GM23338 (cell line): ENCODE results near the gene OLFML2A. TPM values are rescaled to one million over a fixed set of nuclear protein-coding genes. Genes with fewer than 3 reads are reported as not detected.
"Not testable (repeated sequence)": the region's sequence is repeated elsewhere in the genome, so short reads cannot be mapped to it uniquely, and the experiment has no call there.

Experiments used
- ATAC-seq: fragments of 200-7000 bp; cut with Tn5 transposase; 3 replicates; pipeline ENCODE4 v1.9.1; 2020
- DNase-seq: peaks from one replicate; pipeline ENCODE4 v3.0.0-alpha.2; 2015; ENCODE audit warnings: low spot score
- H2AFZ ChIP-seq: fragments of 200-600 bp; sonication (generic); 2 replicates; pipeline ENCODE4 v1.8.0; 2016; ENCODE audit warnings: antibody characterized with exemption, mild to moderate bottlenecking, moderate library complexity
- H3F3A ChIP-seq: fragments of 200-600 bp; sonication (generic); replicated peaks from 2 replicates; pipeline ENCODE4 v1.8.0; 2017; ENCODE audit warnings: antibody characterized with exemption, mixed run types, low read depth
- H3K27ac ChIP-seq: fragments of 200-600 bp; sonication (generic); 2 replicates; pipeline ENCODE4 v1.6.1; 2016; ENCODE audit warnings: low read depth
- H3K27me3 ChIP-seq: fragments of 200-600 bp; sonication (generic); 2 replicates; pipeline ENCODE4 v1.8.0; 2016; ENCODE audit warnings: mild to moderate bottlenecking, mixed run types, moderate library complexity; ENCODE audit not compliant: insufficient read depth
- H3K36me3 ChIP-seq: fragments of 200-600 bp; sonication (generic); 2 replicates; pipeline ENCODE4 v1.8.0; 2016; ENCODE audit warnings: mild to moderate bottlenecking; ENCODE audit not compliant: insufficient read depth
- H3K4me1 ChIP-seq: fragments of 200-600 bp; sonication (generic); 2 replicates; pipeline ENCODE4 v1.8.0; 2016; ENCODE audit warnings: mild to moderate bottlenecking, moderate library complexity; ENCODE audit not compliant: insufficient read depth
- H3K4me2 ChIP-seq: fragments of 200-600 bp; sonication (generic); 2 replicates; pipeline ENCODE4 v1.7.1; 2017; ENCODE audit warnings: mixed run types
- H3K4me3 ChIP-seq: fragments of 200-600 bp; sonication (generic); 2 replicates; pipeline ENCODE4 v1.6.1; 2016; ENCODE audit warnings: mixed run types
- H3K79me2 ChIP-seq: fragments of 200-600 bp; sonication (generic); replicated peaks from 2 replicates; pipeline ENCODE4 v1.8.0; 2017; ENCODE audit warnings: mild to moderate bottlenecking; ENCODE audit not compliant: insufficient read depth
- H3K9me2 ChIP-seq: fragments of 200-600 bp; sonication (generic); 2 replicates; pipeline ENCODE4 v1.8.0; 2017; ENCODE audit not compliant: insufficient read depth
- H4K20me1 ChIP-seq: fragments of 200-600 bp; sonication (generic); replicated peaks from 2 replicates; pipeline ENCODE4 v1.8.0; 2017; ENCODE audit warnings: mild to moderate bottlenecking; ENCODE audit not compliant: insufficient read depth
- H3K27ac Mint-ChIP-seq: 2 replicates; pipeline ENCODE4 v1.8.0; 2020; ENCODE audit warnings: inconsistent platforms, mild to moderate bottlenecking, moderate library complexity, mixed read lengths
- H3K27me3 Mint-ChIP-seq: 3 replicates; pipeline ENCODE4 v1.8.0; 2022; ENCODE audit warnings: low read depth, mild to moderate bottlenecking, moderate library complexity, mixed read lengths, inconsistent platforms; ENCODE audit not compliant: insufficient read depth, poor library complexity
- H3K36me3 Mint-ChIP-seq: 3 replicates; pipeline ENCODE4 v1.8.0; 2021; ENCODE audit warnings: low read depth, mild to moderate bottlenecking, inconsistent platforms, moderate library complexity, mixed read lengths
- H3K4me1 Mint-ChIP-seq: 3 replicates; pipeline ENCODE4 v1.8.0; 2020; ENCODE audit warnings: mild to moderate bottlenecking, inconsistent platforms, mixed read lengths
- H3K4me3 Mint-ChIP-seq: 3 replicates; pipeline ENCODE4 v1.8.0; 2021; ENCODE audit warnings: moderate library complexity, mild to moderate bottlenecking, inconsistent platforms, mixed read lengths
- H3K9me3 Mint-ChIP-seq: 3 replicates; pipeline ENCODE4 v1.8.0; 2020; ENCODE audit warnings: moderate library complexity, mild to moderate bottlenecking, inconsistent platforms, mixed read lengths
- CREB1 ChIP-seq: fragments of 250-450 bp; sonication (Bioruptor Pico); IDR thresholded peaks from 2 replicates; pipeline ENCODE4 v1.5.0; 2020; ENCODE audit warnings: low read depth, mild to moderate bottlenecking, moderate library complexity
- EZH2phosphoT487 ChIP-seq: fragments of 200-600 bp; sonication (generic); IDR thresholded peaks from one replicate; pipeline ENCODE4 v1.8.1; 2018; ENCODE audit warnings: antibody characterized with exemption; ENCODE audit not compliant: unreplicated experiment
- NANOG ChIP-seq: IDR thresholded peaks from 2 replicates; pipeline ENCODE4 v1.6.1; 2016; ENCODE audit warnings: antibody characterized with exemption, borderline replicate concordance
- POLR2AphosphoS5 ChIP-seq: IDR thresholded peaks from 2 replicates; pipeline ENCODE4 v1.6.1; 2016; ENCODE audit warnings: antibody characterized with exemption, low read depth
- ZNF114 ChIP-seq: fragments of 250-450 bp; sonication (Bioruptor Pico); IDR thresholded peaks from 2 replicates; pipeline ENCODE4 v1.5.0; 2020; ENCODE audit warnings: mild to moderate bottlenecking, moderate library complexity
- ZNF331 ChIP-seq: fragments of 250-450 bp; sonication (Bioruptor Pico); IDR thresholded peaks from 2 replicates; pipeline ENCODE4 v1.5.0; 2020; ENCODE audit warnings: low read depth, mild to moderate bottlenecking, moderate library complexity
- polyA plus RNA-seq: library from polyadenylated mRNA; unstranded; fragments of >200 nt; fragmentation: Nextera tagmentation; extraction: Ambion mirVana; gene quantifications from 2 replicates; pipeline ENCODE4 v1.2.1, GENCODE V29; 2016
- total RNA-seq: library from RNA; depleted of rRNA; stranded (reverse); fragments of >200 nt; shearing (Covaris generic); gene quantifications from 2 replicates; pipeline ENCODE4 v1.2.3, GENCODE V29; 2014
- TF ChIP-seq, protein P1 (sequence below): fragments of 250-450 bp; sonication (Bioruptor Pico); IDR thresholded peaks from 2 replicates; pipeline ENCODE4 v1.5.0; 2020; ENCODE audit warnings: mild to moderate bottlenecking, moderate library complexity
- TF ChIP-seq, protein P2 (sequence below): IDR thresholded peaks from one replicate; pipeline ENCODE4 v1.6.1; 2018; ENCODE audit warnings: antibody characterized with exemption; ENCODE audit not compliant: unreplicated experiment

OLFML2A gene
- total and polyA plus RNA-seq, 2 experiments from 2014 or later, result 1.1 to 6.7 TPM

DNA sequence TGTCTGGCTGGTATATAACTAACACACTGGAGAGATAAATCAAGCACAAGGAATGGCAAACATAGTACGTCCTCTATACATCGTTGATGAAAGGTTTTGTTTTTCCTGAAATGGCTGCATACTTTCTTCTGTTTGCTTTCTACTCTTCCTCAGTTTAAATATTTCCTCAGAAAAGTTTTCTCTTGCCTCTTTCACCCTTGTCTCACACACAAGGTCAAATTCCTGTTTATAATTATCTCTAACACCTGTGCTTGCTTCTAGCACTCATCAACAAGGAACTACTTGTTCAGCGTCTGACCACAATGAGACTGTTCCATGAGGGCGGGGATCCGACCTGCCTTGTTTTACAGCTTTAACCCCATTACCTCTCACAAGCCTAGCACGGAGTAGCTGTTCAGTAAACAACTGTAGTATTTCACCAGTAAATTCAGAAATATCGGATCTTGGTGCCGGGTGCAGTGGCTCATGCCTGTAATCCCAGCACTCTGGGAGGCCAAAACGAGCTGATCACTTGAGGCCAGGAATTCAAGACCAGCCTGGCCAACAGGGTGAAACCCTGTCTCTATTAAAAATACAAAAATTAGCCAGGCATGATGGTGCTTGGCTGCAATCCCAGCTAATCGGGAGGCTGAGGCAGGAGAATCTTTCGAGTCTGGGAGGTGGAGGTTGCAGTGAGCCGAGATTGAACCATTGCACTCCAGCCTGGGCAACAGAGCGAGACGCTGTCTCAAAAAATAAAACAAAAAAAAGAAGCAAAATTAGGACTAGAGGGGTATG lies 42.8 kb upstream of the OLFML2A start (continued):
- TF ChIP-seq, protein P1, sequence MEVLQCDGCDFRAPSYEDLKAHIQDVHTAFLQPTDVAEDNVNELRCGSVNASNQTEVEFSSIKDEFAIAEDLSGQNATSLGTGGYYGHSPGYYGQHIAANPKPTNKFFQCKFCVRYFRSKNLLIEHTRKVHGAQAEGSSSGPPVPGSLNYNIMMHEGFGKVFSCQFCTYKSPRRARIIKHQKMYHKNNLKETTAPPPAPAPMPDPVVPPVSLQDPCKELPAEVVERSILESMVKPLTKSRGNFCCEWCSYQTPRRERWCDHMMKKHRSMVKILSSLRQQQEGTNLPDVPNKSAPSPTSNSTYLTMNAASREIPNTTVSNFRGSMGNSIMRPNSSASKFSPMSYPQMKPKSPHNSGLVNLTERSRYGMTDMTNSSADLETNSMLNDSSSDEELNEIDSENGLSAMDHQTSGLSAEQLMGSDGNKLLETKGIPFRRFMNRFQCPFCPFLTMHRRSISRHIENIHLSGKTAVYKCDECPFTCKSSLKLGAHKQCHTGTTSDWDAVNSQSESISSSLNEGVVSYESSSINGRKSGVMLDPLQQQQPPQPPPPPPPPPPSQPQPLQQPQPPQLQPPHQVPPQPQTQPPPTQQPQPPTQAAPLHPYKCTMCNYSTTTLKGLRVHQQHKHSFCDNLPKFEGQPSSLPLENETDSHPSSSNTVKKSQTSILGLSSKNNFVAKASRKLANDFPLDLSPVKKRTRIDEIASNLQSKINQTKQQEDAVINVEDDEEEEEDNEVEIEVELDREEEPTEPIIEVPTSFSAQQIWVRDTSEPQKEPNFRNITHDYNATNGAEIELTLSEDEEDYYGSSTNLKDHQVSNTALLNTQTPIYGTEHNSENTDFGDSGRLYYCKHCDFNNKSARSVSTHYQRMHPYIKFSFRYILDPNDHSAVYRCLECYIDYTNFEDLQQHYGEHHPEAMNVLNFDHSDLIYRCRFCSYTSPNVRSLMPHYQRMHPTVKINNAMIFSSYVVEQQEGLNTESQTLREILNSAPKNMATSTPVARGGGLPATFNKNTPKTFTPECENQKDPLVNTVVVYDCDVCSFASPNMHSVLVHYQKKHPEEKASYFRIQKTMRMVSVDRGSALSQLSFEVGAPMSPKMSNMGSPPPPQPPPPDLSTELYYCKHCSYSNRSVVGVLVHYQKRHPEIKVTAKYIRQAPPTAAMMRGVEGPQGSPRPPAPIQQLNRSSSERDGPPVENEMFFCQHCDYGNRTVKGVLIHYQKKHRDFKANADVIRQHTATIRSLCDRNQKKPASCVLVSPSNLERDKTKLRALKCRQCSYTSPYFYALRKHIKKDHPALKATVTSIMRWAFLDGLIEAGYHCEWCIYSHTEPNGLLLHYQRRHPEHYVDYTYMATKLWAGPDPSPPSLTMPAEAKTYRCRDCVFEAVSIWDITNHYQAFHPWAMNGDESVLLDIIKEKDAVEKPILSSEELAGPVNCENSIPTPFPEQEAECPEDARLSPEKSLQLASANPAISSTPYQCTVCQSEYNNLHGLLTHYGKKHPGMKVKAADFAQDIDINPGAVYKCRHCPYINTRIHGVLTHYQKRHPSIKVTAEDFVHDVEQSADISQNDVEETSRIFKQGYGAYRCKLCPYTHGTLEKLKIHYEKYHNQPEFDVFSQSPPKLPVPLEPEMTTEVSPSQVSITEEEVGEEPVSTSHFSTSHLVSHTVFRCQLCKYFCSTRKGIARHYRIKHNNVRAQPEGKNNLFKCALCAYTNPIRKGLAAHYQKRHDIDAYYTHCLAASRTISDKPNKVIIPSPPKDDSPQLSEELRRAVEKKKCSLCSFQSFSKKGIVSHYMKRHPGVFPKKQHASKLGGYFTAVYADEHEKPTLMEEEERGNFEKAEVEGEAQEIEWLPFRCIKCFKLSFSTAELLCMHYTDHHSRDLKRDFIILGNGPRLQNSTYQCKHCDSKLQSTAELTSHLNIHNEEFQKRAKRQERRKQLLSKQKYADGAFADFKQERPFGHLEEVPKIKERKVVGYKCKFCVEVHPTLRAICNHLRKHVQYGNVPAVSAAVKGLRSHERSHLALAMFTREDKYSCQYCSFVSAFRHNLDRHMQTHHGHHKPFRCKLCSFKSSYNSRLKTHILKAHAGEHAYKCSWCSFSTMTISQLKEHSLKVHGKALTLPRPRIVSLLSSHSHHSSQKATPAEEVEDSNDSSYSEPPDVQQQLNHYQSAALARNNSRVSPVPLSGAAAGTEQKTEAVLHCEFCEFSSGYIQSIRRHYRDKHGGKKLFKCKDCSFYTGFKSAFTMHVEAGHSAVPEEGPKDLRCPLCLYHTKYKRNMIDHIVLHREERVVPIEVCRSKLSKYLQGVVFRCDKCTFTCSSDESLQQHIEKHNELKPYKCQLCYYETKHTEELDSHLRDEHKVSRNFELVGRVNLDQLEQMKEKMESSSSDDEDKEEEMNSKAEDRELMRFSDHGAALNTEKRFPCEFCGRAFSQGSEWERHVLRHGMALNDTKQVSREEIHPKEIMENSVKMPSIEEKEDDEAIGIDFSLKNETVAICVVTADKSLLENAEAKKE (CRISPR knock-in tag), result no peak
- TF ChIP-seq NANOG (no peak), ZNF114 (CRISPR knock-in tag) (no peak), ZNF331 (no peak), CREB1 (CRISPR knock-in tag) (no peak), EZH2phosphoT487 (no peak), POLR2AphosphoS5 (no peak)
- TF ChIP-seq, protein P2, sequence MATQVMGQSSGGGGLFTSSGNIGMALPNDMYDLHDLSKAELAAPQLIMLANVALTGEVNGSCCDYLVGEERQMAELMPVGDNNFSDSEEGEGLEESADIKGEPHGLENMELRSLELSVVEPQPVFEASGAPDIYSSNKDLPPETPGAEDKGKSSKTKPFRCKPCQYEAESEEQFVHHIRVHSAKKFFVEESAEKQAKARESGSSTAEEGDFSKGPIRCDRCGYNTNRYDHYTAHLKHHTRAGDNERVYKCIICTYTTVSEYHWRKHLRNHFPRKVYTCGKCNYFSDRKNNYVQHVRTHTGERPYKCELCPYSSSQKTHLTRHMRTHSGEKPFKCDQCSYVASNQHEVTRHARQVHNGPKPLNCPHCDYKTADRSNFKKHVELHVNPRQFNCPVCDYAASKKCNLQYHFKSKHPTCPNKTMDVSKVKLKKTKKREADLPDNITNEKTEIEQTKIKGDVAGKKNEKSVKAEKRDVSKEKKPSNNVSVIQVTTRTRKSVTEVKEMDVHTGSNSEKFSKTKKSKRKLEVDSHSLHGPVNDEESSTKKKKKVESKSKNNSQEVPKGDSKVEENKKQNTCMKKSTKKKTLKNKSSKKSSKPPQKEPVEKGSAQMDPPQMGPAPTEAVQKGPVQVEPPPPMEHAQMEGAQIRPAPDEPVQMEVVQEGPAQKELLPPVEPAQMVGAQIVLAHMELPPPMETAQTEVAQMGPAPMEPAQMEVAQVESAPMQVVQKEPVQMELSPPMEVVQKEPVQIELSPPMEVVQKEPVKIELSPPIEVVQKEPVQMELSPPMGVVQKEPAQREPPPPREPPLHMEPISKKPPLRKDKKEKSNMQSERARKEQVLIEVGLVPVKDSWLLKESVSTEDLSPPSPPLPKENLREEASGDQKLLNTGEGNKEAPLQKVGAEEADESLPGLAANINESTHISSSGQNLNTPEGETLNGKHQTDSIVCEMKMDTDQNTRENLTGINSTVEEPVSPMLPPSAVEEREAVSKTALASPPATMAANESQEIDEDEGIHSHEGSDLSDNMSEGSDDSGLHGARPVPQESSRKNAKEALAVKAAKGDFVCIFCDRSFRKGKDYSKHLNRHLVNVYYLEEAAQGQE, result no peak

DNA sequence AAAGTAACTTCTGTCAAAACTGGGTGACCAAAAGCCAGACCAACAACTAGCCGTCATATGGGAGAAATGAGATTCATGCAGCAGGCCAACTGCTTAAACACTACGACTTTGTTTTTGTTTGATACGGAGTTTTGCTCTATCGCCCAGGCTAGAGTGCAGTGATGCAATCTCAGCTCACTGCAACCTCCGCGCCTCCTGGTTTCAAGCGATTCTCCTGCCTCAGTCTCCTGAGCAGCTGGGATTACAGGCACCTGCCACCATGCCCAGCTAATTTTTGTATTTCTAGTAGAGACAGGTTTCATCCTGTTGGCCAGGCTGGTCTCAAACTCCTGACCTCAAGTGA lies 42.2 kb upstream of the OLFML2A start:
- not testable (repeated sequence) for H3K9me3 Mint-ChIP-seq, H3K27me3 ChIP-seq, DNase-seq, H3K27me3 Mint-ChIP-seq, H2AFZ ChIP-seq, H3K4me3 Mint-ChIP-seq, H3K4me2 ChIP-seq, H3K9me2 ChIP-seq, H4K20me1 ChIP-seq, H3K4me3 ChIP-seq, H3K36me3 ChIP-seq, H3F3A ChIP-seq
- Histone ChIP-seq H3K4me1 (peaks cover 22% of the 10 kb centered on the region), H3K27ac (peak overlapping the region; percentile 68; the same call in 1 of the 2 replicates), H3K79me2 (peaks cover 35% of the 10 kb centered on the region)
- Mint-ChIP-seq H3K4me1 (peaks cover 29% of the 10 kb centered on the region), H3K27ac (peak overlapping the region; percentile 89), H3K36me3 (peaks cover 48% of the 10 kb centered on the region)
- peak; percentile 21; the same call in 2 of the 3 replicates for ATAC-seq
